Measurements from ENCODE around the gene CMIP. TPM values are rescaled to one million over a fixed set of nuclear protein-coding genes. Genes with fewer than 3 reads are reported as not detected.

Gene CMIP
- total RNA-seq, 1 experiment from 2014 or later: 25.7 TPM

DNA sequence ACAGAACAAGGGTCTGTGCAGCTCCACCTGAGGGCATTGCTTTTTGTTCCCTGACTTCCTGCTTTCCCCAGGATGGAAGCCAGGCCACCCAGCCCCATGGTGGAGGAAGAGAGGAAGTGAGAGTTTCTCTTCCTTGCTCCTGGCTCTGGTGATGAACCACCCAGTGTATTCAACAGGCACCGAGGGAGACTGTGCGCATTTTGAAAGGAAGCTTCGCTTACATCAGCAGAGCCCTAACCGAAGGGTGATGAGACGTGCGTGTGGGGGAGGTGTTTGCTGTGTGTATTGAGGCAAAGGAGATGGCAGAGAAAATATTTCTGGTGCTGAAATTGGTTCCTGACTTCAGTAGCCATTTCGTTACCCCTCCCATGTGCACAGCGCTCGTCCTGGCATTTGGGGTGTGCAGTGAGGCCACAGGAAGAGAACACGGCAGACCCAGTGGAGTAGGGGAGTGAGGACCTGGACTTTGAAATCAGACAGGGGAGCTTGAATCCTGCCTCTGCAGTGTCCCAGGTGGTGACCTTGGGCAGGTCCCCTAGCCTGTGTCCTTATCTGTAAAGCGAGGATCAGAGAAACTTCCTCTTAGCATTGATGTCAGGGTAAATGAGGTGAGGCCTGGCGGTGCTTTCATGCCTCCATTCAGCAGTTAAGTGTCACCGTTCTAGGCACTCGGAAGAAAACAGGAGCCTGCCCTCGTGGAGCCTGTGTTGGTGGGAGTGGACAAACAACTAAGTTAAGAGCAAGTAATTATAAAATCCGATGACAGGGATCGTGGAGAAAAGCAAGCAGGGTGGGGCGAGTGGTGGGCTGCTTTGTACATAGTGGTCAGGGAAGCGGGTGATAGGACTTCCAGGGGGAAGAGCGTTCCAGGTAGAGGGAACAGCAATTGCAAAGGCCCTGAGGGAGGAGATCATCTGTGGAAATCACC lies 7.4 kb downstream of the CMIP start:
- Histone ChIP-seq H3K27me3 (ENCODE audit: low read length) (no peaks in the 10 kb centered on the region), H3K4me3 (ENCODE audit: low read length) (no peak overlapping the region), H3K9me3 (ENCODE audit: low read length) (no peaks in the 10 kb centered on the region), H3K4me1 (ENCODE audit: insufficient read depth, low read length) (peaks cover 31% of the 10 kb centered on the region), H2AFZ (ENCODE audit: low read length) (no peak overlapping the region), H3K9ac (ENCODE audit: low read length) (no peak overlapping the region), H3K36me3 (ENCODE audit: low read depth, low read length) (no peaks in the 10 kb centered on the region; the same call in 1 of the 2 replicates), H3F3A (ENCODE audit: low read length, unreplicated experiment) (peaks cover 5% of the 10 kb centered on the region), H3K9me2 (replicated peaks; ENCODE audit: low read length) (no peaks in the 10 kb centered on the region), H3K27ac (ENCODE audit: low read length) (no peak overlapping the region), H3K4me2 (ENCODE audit: low read length) (no peak overlapping the region), H4K20me1 (ENCODE audit: low read length) (peaks cover 88% of the 10 kb centered on the region), H3K79me2 (ENCODE audit: low read length) (peaks cover 100% of the 10 kb centered on the region)
- TF ChIP-seq EZH2 (IDR thresholded peaks at IDR 0.05; ENCODE audit: low read length, unreplicated experiment): no peak
- no peak for TF ChIP-seq EZH2phosphoT487 (IDR thresholded peaks at IDR 0.05; ENCODE audit: borderline replicate concordance, low read length)
- TF ChIP-seq, protein P1, sequence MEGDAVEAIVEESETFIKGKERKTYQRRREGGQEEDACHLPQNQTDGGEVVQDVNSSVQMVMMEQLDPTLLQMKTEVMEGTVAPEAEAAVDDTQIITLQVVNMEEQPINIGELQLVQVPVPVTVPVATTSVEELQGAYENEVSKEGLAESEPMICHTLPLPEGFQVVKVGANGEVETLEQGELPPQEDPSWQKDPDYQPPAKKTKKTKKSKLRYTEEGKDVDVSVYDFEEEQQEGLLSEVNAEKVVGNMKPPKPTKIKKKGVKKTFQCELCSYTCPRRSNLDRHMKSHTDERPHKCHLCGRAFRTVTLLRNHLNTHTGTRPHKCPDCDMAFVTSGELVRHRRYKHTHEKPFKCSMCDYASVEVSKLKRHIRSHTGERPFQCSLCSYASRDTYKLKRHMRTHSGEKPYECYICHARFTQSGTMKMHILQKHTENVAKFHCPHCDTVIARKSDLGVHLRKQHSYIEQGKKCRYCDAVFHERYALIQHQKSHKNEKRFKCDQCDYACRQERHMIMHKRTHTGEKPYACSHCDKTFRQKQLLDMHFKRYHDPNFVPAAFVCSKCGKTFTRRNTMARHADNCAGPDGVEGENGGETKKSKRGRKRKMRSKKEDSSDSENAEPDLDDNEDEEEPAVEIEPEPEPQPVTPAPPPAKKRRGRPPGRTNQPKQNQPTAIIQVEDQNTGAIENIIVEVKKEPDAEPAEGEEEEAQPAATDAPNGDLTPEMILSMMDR (conservative IDR thresholded peaks at IDR 0.05; ENCODE audit: low read depth, low read length): no peak
- ChIA-PET CTCF (no interaction called here), POLR2A (ENCODE audit: unreplicated experiment) (no interaction called here)
- no peak for ATAC-seq
- BruUV-seq (replicated peaks): no TSS peak
- no peak for DNase-seq
- intact Hi-C loops (cut with micrococcal nuclease): no loop called here

DNA sequence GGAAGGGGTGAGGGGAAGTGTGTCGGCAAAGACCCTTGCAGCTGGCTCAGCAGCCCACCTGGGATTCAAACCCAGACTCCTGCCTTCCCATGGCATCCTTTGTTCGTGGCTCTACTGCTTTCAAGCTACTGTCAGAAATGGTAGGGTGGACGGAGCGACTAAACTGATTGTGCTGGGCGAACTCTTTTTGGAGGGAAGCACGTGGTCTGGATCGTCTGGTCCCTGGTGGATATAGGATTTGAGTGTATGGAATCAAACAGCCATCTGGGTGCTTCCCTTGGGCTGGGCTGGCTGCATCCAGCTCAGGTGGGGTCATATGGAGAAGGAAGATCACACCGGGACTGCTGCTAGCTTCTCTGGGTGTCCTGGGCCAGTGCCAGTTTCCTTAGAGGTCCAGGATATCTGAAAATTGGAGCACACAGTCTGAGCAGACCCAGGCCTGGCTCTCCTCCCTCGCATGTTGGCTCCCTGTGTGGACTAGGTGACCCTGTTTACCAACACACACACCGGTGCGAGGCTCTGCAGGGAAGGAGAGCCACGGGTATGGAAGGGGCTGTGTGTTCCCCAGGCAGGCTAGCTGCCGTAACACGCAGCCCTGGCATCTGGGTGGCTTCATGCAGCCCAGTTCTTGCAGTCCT lies 8.6 kb downstream of the CMIP start:
- Histone ChIP-seq H3K36me3 (ENCODE audit: low read depth, low read length) (no peaks in the 10 kb centered on the region; the same call in 1 of the 2 replicates), H3K27me3 (ENCODE audit: low read length) (no peaks in the 10 kb centered on the region), H3F3A (ENCODE audit: low read length, unreplicated experiment) (no peaks in the 10 kb centered on the region), H3K4me1 (ENCODE audit: insufficient read depth, low read length) (peaks cover 24% of the 10 kb centered on the region), H3K9me3 (ENCODE audit: low read length) (no peaks in the 10 kb centered on the region), H3K27ac (ENCODE audit: low read length) (no peak overlapping the region), H4K20me1 (ENCODE audit: low read length) (peaks cover 96% of the 10 kb centered on the region), H3K4me3 (ENCODE audit: low read length) (no peak overlapping the region), H3K4me2 (ENCODE audit: low read length) (no peak overlapping the region), H3K9me2 (replicated peaks; ENCODE audit: low read length) (no peaks in the 10 kb centered on the region), H2AFZ (ENCODE audit: low read length) (no peak overlapping the region), H3K79me2 (ENCODE audit: low read length) (peaks cover 100% of the 10 kb centered on the region), H3K9ac (ENCODE audit: low read length) (no peak overlapping the region)
- intact Hi-C loops (cut with micrococcal nuclease): no loop called here
- CTCF ChIA-PET: no interaction called here
- no peak for ATAC-seq
- TF ChIP-seq, protein P1 (conservative IDR thresholded peaks at IDR 0.05; ENCODE audit: low read depth, low read length): no peak
- no peak for TF ChIP-seq EZH2phosphoT487 (IDR thresholded peaks at IDR 0.05; ENCODE audit: borderline replicate concordance, low read length)
- TF ChIP-seq EZH2 (IDR thresholded peaks at IDR 0.05; ENCODE audit: low read length, unreplicated experiment): no peak
- POLR2A ChIA-PET (ENCODE audit: unreplicated experiment): no interaction called here
- no peak for DNase-seq
- BruUV-seq (replicated peaks): no TSS peak
